Measurements from ENCODE around the gene POLR2C. TPM values are rescaled to one million over a fixed set of nuclear protein-coding genes. Genes with fewer than 3 reads are reported as not detected.

POLR2C gene
- total and polyA plus RNA-seq, 2 of the 13 experiments (the other 11 are each of a cell fraction or from before 2014, with no cell fraction given) = 104 to 216 TPM

DNA sequence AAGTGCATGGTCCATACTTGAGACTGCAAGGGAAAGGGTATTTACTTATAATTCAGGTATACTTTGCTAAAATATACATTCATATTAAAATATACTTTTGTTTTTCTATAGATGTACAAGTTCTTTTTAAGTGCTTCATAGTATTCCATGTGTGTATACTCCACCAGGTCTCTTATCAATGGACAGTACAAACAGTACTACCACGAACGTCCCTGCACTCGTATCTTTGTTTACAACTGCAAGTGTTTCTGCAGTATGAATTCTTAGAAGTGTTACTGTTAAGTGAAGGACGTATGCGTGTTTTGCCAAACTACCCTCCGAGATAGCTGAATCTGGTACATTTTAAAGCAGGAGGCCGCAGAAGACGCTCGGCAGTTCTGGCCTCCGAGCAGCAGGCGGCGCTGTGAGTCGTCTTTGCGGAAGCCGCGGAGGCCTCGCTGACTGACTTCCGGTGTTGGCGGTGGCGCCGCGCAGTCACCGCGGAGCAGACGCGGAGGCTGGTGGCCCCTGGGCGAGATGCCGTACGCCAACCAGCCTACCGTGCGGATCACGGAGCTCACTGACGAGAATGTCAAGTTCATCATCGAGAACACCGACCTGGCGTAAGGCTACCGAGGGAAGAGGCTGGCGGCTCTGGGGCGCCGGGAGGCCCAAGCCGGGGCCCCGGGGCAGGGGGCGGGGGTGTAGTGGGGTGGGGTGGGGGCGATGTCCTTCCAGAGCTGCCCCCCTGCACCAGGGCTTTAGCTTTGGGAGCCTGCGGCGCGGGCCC is at the start of gene POLR2C (continued):
- TF ChIP-seq, protein P1, sequence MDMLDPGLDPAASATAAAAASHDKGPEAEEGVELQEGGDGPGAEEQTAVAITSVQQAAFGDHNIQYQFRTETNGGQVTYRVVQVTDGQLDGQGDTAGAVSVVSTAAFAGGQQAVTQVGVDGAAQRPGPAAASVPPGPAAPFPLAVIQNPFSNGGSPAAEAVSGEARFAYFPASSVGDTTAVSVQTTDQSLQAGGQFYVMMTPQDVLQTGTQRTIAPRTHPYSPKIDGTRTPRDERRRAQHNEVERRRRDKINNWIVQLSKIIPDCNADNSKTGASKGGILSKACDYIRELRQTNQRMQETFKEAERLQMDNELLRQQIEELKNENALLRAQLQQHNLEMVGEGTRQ (IDR thresholded peaks at IDR 0.05; ENCODE audit: low read depth, low read length) = no peak
- TF ChIP-seq, protein P1 (CRISPR knock-in tag; IDR thresholded peaks at IDR 0.05; ENCODE audit: borderline replicate concordance) = no peak
- TF ChIP-seq YEATS2 (CRISPR knock-in tag; IDR thresholded peaks at IDR 0.05; ENCODE audit: borderline replicate concordance) (peak; percentile 98), ZSCAN12 (CRISPR knock-in tag; IDR thresholded peaks at IDR 0.05) (peak; percentile 68; the same call in 1 of the 2 replicates), NFKB2 (CRISPR knock-in tag; IDR thresholded peaks at IDR 0.05; ENCODE audit: borderline replicate concordance) (peak; percentile 94; the same call in 1 of the 2 replicates), KLF13 (CRISPR knock-in tag; IDR thresholded peaks at IDR 0.05) (0 out of 2 replicates have a peak, but pooled peaks have one; percentile 82), REL (CRISPR knock-in tag; conservative IDR thresholded peaks at IDR 0.05) (no peak), ELK4 (CRISPR knock-in tag; IDR thresholded peaks at IDR 0.05; ENCODE audit: borderline replicate concordance) (peak; percentile 49; the same call in 1 of the 2 replicates), SRSF9 (IDR thresholded peaks at IDR 0.05; ENCODE audit: borderline replicate concordance, insufficient read depth, low read depth, low read length, poor library complexity, severe bottlenecking) (no peak), ZNF382 (CRISPR knock-in tag; IDR thresholded peaks at IDR 0.05; ENCODE audit: borderline replicate concordance) (no peak), ZNF3 (CRISPR knock-in tag; IDR thresholded peaks at IDR 0.05) (no peak), ERF (CRISPR knock-in tag; IDR thresholded peaks at IDR 0.05) (peak; percentile 98), ZNF605 (CRISPR knock-in tag; IDR thresholded peaks at IDR 0.05) (peak; percentile 80), ELF4 (CRISPR knock-in tag; IDR thresholded peaks at IDR 0.05; ENCODE audit: borderline replicate concordance) (no peak), SAP130 (CRISPR knock-in tag; IDR thresholded peaks at IDR 0.05; ENCODE audit: low read depth) (peak; percentile 98), WIZ (CRISPR knock-in tag; IDR thresholded peaks at IDR 0.05) (0 out of 2 replicates have a peak, but pooled peaks have one; percentile 60), SALL1 (CRISPR knock-in tag; IDR thresholded peaks at IDR 0.05) (peak; percentile 90)
- TF ChIP-seq, protein P2, sequence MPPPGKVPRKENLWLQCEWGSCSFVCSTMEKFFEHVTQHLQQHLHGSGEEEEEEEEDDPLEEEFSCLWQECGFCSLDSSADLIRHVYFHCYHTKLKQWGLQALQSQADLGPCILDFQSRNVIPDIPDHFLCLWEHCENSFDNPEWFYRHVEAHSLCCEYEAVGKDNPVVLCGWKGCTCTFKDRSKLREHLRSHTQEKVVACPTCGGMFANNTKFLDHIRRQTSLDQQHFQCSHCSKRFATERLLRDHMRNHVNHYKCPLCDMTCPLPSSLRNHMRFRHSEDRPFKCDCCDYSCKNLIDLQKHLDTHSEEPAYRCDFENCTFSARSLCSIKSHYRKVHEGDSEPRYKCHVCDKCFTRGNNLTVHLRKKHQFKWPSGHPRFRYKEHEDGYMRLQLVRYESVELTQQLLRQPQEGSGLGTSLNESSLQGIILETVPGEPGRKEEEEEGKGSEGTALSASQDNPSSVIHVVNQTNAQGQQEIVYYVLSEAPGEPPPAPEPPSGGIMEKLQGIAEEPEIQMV (CRISPR knock-in tag; IDR thresholded peaks at IDR 0.05; ENCODE audit: low read depth) = peak; percentile 54; the same call in 1 of the 2 replicates
- TF ChIP-seq, protein P3, sequence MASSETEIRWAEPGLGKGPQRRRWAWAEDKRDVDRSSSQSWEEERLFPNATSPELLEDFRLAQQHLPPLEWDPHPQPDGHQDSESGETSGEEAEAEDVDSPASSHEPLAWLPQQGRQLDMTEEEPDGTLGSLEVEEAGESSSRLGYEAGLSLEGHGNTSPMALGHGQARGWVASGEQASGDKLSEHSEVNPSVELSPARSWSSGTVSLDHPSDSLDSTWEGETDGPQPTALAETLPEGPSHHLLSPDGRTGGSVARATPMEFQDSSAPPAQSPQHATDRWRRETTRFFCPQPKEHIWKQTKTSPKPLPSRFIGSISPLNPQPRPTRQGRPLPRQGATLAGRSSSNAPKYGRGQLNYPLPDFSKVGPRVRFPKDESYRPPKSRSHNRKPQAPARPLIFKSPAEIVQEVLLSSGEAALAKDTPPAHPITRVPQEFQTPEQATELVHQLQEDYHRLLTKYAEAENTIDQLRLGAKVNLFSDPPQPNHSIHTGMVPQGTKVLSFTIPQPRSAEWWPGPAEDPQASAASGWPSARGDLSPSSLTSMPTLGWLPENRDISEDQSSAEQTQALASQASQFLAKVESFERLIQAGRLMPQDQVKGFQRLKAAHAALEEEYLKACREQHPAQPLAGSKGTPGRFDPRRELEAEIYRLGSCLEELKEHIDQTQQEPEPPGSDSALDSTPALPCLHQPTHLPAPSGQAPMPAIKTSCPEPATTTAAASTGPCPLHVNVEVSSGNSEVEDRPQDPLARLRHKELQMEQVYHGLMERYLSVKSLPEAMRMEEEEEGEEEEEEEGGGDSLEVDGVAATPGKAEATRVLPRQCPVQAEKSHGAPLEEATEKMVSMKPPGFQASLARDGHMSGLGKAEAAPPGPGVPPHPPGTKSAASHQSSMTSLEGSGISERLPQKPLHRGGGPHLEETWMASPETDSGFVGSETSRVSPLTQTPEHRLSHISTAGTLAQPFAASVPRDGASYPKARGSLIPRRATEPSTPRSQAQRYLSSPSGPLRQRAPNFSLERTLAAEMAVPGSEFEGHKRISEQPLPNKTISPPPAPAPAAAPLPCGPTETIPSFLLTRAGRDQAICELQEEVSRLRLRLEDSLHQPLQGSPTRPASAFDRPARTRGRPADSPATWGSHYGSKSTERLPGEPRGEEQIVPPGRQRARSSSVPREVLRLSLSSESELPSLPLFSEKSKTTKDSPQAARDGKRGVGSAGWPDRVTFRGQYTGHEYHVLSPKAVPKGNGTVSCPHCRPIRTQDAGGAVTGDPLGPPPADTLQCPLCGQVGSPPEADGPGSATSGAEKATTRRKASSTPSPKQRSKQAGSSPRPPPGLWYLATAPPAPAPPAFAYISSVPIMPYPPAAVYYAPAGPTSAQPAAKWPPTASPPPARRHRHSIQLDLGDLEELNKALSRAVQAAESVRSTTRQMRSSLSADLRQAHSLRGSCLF (CRISPR knock-in tag; IDR thresholded peaks at IDR 0.05; ENCODE audit: borderline replicate concordance) = no peak
